HepG2 (cell line): Measurements from ENCODE around the gene KLF16. TPM values are rescaled to one million over a fixed set of nuclear protein-coding genes. Genes with fewer than 3 reads are reported as not detected.

Experiments used
- FOXP4 ChIP-seq: sonication (generic); formaldehyde crosslinking; IDR thresholded peaks from 2 replicates; pipeline ENCODE4 v1.4.0; 2020; ENCODE audit warnings: missing genetic modification reagents
- FUBP1 ChIP-seq: sonication (generic); formaldehyde crosslinking; IDR thresholded peaks from 2 replicates; pipeline ENCODE4 v1.5.1; 2020; ENCODE audit warnings: missing genetic modification reagents, mild to moderate bottlenecking, borderline replicate concordance
- HIVEP1 ChIP-seq: sonication (generic); formaldehyde crosslinking; IDR thresholded peaks from 2 replicates; pipeline ENCODE4 v1.4.0; 2020; ENCODE audit warnings: mild to moderate bottlenecking, missing genetic modification reagents
- PCBP2 ChIP-seq: fragments of 200-400 bp; formaldehyde crosslinking; optimal IDR thresholded peaks from 2 replicates; pipeline ENCODE3; 2018; ENCODE audit warnings: low read length, low read depth; ENCODE audit not compliant: poor library complexity, severe bottlenecking
- PLRG1 ChIP-seq: fragments of 450-650 bp; conservative IDR thresholded peaks from 2 replicates; pipeline ENCODE4 v1.6.1; 2016
- PRDM10 ChIP-seq: sonication (generic); formaldehyde crosslinking; IDR thresholded peaks from 2 replicates; pipeline ENCODE4 v1.4.0; 2020; ENCODE audit warnings: low read depth, missing genetic modification reagents
- REST ChIP-seq, 2 experiments: IDR thresholded peaks; 2 replicates each; pipeline ENCODE4 v1.6.1; 2011 to 2012; ENCODE audit warnings: low read length in 2 of 2, borderline replicate concordance in 1 of 2, low read depth in 1 of 2, mild to moderate bottlenecking in 1 of 2, moderate library complexity in 1 of 2
- RXRB ChIP-seq: IDR thresholded peaks from 2 replicates; pipeline ENCODE4 v1.6.1; 2016; ENCODE audit warnings: borderline replicate concordance, missing genetic modification reagents, missing compliant biosample characterization
- TRIM22 ChIP-seq: fragments of 450-650 bp; IDR thresholded peaks from 2 replicates; pipeline ENCODE4 v1.6.1; 2017
- ZBTB3 ChIP-seq: sonication (generic); formaldehyde crosslinking; IDR thresholded peaks from 2 replicates; pipeline ENCODE4 v1.4.0; 2020; ENCODE audit warnings: low read depth, mild to moderate bottlenecking, moderate library complexity, missing genetic modification reagents, borderline replicate concordance
- ZNF367 ChIP-seq: sonication (generic); formaldehyde crosslinking; IDR thresholded peaks from 2 replicates; pipeline ENCODE4 v1.4.0; 2020; ENCODE audit warnings: missing genetic modification reagents, borderline replicate concordance
- ZNF691 ChIP-seq: sonication (generic); formaldehyde crosslinking; IDR thresholded peaks from 2 replicates; pipeline ENCODE4 v1.4.0; 2020; ENCODE audit warnings: missing genetic modification reagents, low read depth, mild to moderate bottlenecking, borderline replicate concordance
- ZNF703 ChIP-seq: sonication (generic); formaldehyde crosslinking; IDR thresholded peaks from 2 replicates; pipeline ENCODE4 v1.5.1; 2020; ENCODE audit warnings: missing genetic modification reagents, mild to moderate bottlenecking, moderate library complexity, borderline replicate concordance
- polyA plus RNA-seq, 8 experiments: library from polyadenylated mRNA; depleted of rRNA in 3 of 8; stranded (reverse) in 7 of 8; unstranded in 1 of 8; fragments of >200 nt; fragmentation: Illumina TruSeq in 4 of 8; extraction: Trizol in 4 of 8; gene quantifications; 2 replicates each; pipeline versions ENCODE4 v1.2.1 to v1.2.3, GENCODE V29; 2011 to 2016; ENCODE audit warnings: low read depth in 4 of 8, missing spikeins in 1 of 8, mixed read lengths in 1 of 8; ENCODE audit not compliant: insufficient read depth in 1 of 8
- total RNA-seq, 5 experiments: library from RNA; depleted of rRNA; stranded (reverse); fragments of >200 nt; fragmentation: Illumina TruSeq; extraction: Trizol; gene quantifications; 2 replicates each; pipeline ENCODE4 v1.2.3, GENCODE V29; 2016; ENCODE audit warnings: low read depth in 1 of 5

Gene KLF16
- total and polyA plus RNA-seq, 2 of the 13 experiments (the other 11 are each of a cell fraction or from before 2014, with no cell fraction given): 3.5 to 6.7 TPM

- TF ChIP-seq ZNF691 (CRISPR knock-in tag) (peak; percentile 92), PRDM10 (CRISPR knock-in tag) (no peak), FOXP4 (CRISPR knock-in tag) (peak; percentile 57; the same call in 1 of the 2 replicates), REST (IDR thresholded peaks at IDR 0.05; ENCODE audit: borderline replicate concordance in 1 of 2, low read depth in 1 of 2, low read length in 2 of 2) (no peak), ZNF367 (CRISPR knock-in tag) (no peak), RXRB (CRISPR knock-in tag) (peak; percentile 55; the same call in 1 of the 2 replicates), HIVEP1 (CRISPR knock-in tag) (no peak), PCBP2 (no peak), FUBP1 (CRISPR knock-in tag) (no peak), TRIM22 (no peak), ZBTB3 (CRISPR knock-in tag) (no peak), PLRG1 (no peak), ZNF703 (CRISPR knock-in tag) (no peak; the same call in 1 of the 2 replicates)
Observed at GRCh38 chr19:1875646-1876495, 12.5 kb upstream of the KLF16 start (continued).
